GM23248 (cell line): Measurements from ENCODE around the gene C1orf116.

Experiments
- EZH2 ChIP-seq: fragments of 200-600 bp; sonication (generic); IDR thresholded peaks from 2 replicates; pipeline ENCODE4 v1.6.1; 2018; ENCODE audit warnings: antibody characterized with exemption, mild to moderate bottlenecking; ENCODE audit not compliant: insufficient read depth, poor library complexity, severe bottlenecking
- EZH2phosphoT487 ChIP-seq: fragments of 200-600 bp; sonication (generic); IDR thresholded peaks from 2 replicates; pipeline ENCODE4 v1.6.1; 2018; ENCODE audit warnings: antibody characterized with exemption, moderate library complexity, mild to moderate bottlenecking, low read depth; ENCODE audit not compliant: insufficient read depth

GRCh38 chr1:207067185-207067584, 34.6 kb upstream of the C1orf116 start:
- TF ChIP-seq EZH2phosphoT487 = no peak
- TF ChIP-seq EZH2 = no peak
